OCI-LY1 (cell line): Measurements from ENCODE around the gene SSC4D.

Experiments
- EZH2 ChIP-seq: fragments of 200-600 bp; sonication (generic), shearing (Covaris generic); IDR thresholded peaks from 2 replicates; pipeline ENCODE4 v1.8.0; 2017; ENCODE audit warnings: borderline replicate concordance, mixed run types, mild to moderate bottlenecking, antibody characterized with exemption, low read length, moderate library complexity, mixed read lengths
- TF ChIP-seq, protein P1 (sequence below): fragments of 200-600 bp; sonication (generic), shearing (Covaris generic); IDR thresholded peaks from 2 replicates; pipeline ENCODE4 v1.5.1; 2017; ENCODE audit warnings: mild to moderate bottlenecking, antibody characterized with exemption, low read length, moderate library complexity, mixed read lengths

DNA sequence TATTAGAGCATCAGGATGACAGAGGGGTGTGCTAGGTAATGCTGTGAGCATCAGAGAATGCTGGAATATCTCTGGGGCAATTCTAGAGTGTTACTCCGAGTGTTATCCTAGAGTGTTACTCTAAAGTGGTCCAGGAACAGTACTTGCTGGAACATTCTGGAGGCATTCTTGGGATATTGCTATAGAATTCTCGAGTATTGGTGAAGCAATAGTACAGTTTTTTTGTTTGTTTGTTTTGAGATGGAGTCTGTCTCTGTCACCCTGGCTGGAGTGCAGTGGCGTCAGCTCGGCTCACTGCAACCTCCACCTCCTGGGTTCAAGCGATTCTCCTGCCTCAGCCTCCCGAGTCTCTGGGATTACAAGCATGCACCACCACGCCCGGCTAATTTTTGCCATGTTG is 12.6 kb downstream of the SSC4D start:
- no peak for TF ChIP-seq EZH2
- TF ChIP-seq, protein P1, sequence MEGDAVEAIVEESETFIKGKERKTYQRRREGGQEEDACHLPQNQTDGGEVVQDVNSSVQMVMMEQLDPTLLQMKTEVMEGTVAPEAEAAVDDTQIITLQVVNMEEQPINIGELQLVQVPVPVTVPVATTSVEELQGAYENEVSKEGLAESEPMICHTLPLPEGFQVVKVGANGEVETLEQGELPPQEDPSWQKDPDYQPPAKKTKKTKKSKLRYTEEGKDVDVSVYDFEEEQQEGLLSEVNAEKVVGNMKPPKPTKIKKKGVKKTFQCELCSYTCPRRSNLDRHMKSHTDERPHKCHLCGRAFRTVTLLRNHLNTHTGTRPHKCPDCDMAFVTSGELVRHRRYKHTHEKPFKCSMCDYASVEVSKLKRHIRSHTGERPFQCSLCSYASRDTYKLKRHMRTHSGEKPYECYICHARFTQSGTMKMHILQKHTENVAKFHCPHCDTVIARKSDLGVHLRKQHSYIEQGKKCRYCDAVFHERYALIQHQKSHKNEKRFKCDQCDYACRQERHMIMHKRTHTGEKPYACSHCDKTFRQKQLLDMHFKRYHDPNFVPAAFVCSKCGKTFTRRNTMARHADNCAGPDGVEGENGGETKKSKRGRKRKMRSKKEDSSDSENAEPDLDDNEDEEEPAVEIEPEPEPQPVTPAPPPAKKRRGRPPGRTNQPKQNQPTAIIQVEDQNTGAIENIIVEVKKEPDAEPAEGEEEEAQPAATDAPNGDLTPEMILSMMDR: no peak
